HepG2 (cell line): ENCODE data around the gene STIP1. TPM values are rescaled to one million over a fixed set of nuclear protein-coding genes. Genes with fewer than 3 reads are reported as not detected.

ENCODE experiments used
- ARNTL ChIP-seq: sonication (generic); formaldehyde crosslinking; IDR thresholded peaks from 2 replicates; pipeline ENCODE4 v1.4.0; 2020; ENCODE audit warnings: mild to moderate bottlenecking, missing genetic modification reagents
- CHD4 ChIP-seq: fragments of 200-600 bp; sonication (generic); IDR thresholded peaks from 2 replicates; pipeline ENCODE4 v1.7.0; 2017; ENCODE audit warnings: mild to moderate bottlenecking, low read length, borderline replicate concordance
- FOXP1 ChIP-seq, 2 experiments: fragments of 450-650 bp in 1 of 2; IDR thresholded peaks; 2 replicates each; pipeline ENCODE4 v1.6.1; 2017 to 2018; ENCODE audit warnings: antibody characterized with exemption in 1 of 2
- HNF4G ChIP-seq, 2 experiments: sonication (generic) in 1 of 2; formaldehyde crosslinking in 1 of 2; IDR thresholded peaks; 2 replicates each; pipeline versions ENCODE4 v1.4.0 to v1.6.1; 2011 to 2020; ENCODE audit warnings: borderline replicate concordance in 2 of 2, low read depth in 2 of 2, mild to moderate bottlenecking in 2 of 2, low read length in 1 of 2, missing genetic modification reagents in 1 of 2, moderate library complexity in 1 of 2
- HOXA9 ChIP-seq: sonication (generic); formaldehyde crosslinking; IDR thresholded peaks from 2 replicates; pipeline ENCODE4 v1.8.1; 2022; ENCODE audit warnings: missing genetic modification reagents, mild to moderate bottlenecking, moderate library complexity, borderline replicate concordance
- JUN ChIP-seq: sonication (generic); formaldehyde crosslinking; IDR thresholded peaks from 2 replicates; pipeline ENCODE4 v1.4.0; 2020; ENCODE audit warnings: mild to moderate bottlenecking, missing genetic modification reagents
- KAT8 ChIP-seq: IDR thresholded peaks from 2 replicates; pipeline ENCODE4 v1.6.1; 2016; ENCODE audit warnings: missing genetic modification reagents, missing compliant biosample characterization
- NR2C2 ChIP-seq: sonication (generic); formaldehyde crosslinking; IDR thresholded peaks from 2 replicates; pipeline ENCODE4 v1.4.0; 2020; ENCODE audit warnings: missing genetic modification reagents, mild to moderate bottlenecking, moderate library complexity, borderline replicate concordance
- SAP130 ChIP-seq: IDR thresholded peaks from 2 replicates; pipeline ENCODE4 v1.6.1; 2016; ENCODE audit warnings: low read depth
- TGIF2 ChIP-seq: IDR thresholded peaks from 2 replicates; pipeline ENCODE4 v1.6.1; 2016; ENCODE audit warnings: control low read depth, missing compliant biosample characterization
- ZBTB20 ChIP-seq: sonication (generic); formaldehyde crosslinking; IDR thresholded peaks from 2 replicates; pipeline ENCODE4 v1.8.1; 2023; ENCODE audit warnings: missing genetic modification reagents, low read depth, mild to moderate bottlenecking, borderline replicate concordance
- ZNF432 ChIP-seq: sonication (generic); formaldehyde crosslinking; IDR thresholded peaks from 2 replicates; pipeline ENCODE4 v1.5.0; 2020; ENCODE audit warnings: missing genetic modification reagents, mild to moderate bottlenecking, borderline replicate concordance
- ZNF543 ChIP-seq: sonication (generic); formaldehyde crosslinking; IDR thresholded peaks from 2 replicates; pipeline ENCODE4 v1.4.0; 2020; ENCODE audit warnings: mild to moderate bottlenecking, missing genetic modification reagents
- ZNF737 ChIP-seq: sonication (generic); formaldehyde crosslinking; IDR thresholded peaks from 2 replicates; pipeline ENCODE4 v1.5.0; 2020; ENCODE audit warnings: missing genetic modification reagents, mild to moderate bottlenecking, borderline replicate concordance
- ZSCAN22 ChIP-seq: sonication (generic); formaldehyde crosslinking; IDR thresholded peaks from 2 replicates; pipeline ENCODE4 v1.4.0; 2020; ENCODE audit warnings: mild to moderate bottlenecking, missing genetic modification reagents
- polyA plus RNA-seq, 8 experiments: library from polyadenylated mRNA; depleted of rRNA in 3 of 8; stranded (reverse) in 7 of 8; unstranded in 1 of 8; fragments of >200 nt; fragmentation: Illumina TruSeq in 4 of 8; extraction: Trizol in 4 of 8; gene quantifications; 2 replicates each; pipeline versions ENCODE4 v1.2.1 to v1.2.3, GENCODE V29; 2011 to 2016; ENCODE audit warnings: low read depth in 4 of 8, missing spikeins in 1 of 8, mixed read lengths in 1 of 8; ENCODE audit not compliant: insufficient read depth in 1 of 8
- total RNA-seq, 5 experiments: library from RNA; depleted of rRNA; stranded (reverse); fragments of >200 nt; fragmentation: Illumina TruSeq; extraction: Trizol; gene quantifications; 2 replicates each; pipeline ENCODE4 v1.2.3, GENCODE V29; 2016; ENCODE audit warnings: low read depth in 1 of 5
- TF ChIP-seq, protein P1 (sequence below): sonication (generic); formaldehyde crosslinking; IDR thresholded peaks from 2 replicates; pipeline ENCODE4 v1.4.0; 2020; ENCODE audit warnings: missing genetic modification reagents
- TF ChIP-seq, protein P2 (sequence below): sonication (generic); formaldehyde crosslinking; conservative IDR thresholded peaks from 2 replicates; pipeline ENCODE4 v1.4.0; 2020; ENCODE audit warnings: missing genetic modification reagents
- TF ChIP-seq, protein P3 (sequence below): sonication (generic); formaldehyde crosslinking; IDR thresholded peaks from 2 replicates; pipeline ENCODE4 v1.8.0; 2022; ENCODE audit warnings: low read depth, missing genetic modification reagents
- TF ChIP-seq, protein P4 (sequence below): sonication (generic); formaldehyde crosslinking; conservative IDR thresholded peaks from 2 replicates; pipeline ENCODE4 v1.4.0; 2020; ENCODE audit warnings: mild to moderate bottlenecking, missing genetic modification reagents, moderate library complexity

STIP1 gene
- total and polyA plus RNA-seq, 2 of the 13 experiments (the other 11 are each of a cell fraction or from before 2014, with no cell fraction given), result 81.1 to 217 TPM

DNA sequence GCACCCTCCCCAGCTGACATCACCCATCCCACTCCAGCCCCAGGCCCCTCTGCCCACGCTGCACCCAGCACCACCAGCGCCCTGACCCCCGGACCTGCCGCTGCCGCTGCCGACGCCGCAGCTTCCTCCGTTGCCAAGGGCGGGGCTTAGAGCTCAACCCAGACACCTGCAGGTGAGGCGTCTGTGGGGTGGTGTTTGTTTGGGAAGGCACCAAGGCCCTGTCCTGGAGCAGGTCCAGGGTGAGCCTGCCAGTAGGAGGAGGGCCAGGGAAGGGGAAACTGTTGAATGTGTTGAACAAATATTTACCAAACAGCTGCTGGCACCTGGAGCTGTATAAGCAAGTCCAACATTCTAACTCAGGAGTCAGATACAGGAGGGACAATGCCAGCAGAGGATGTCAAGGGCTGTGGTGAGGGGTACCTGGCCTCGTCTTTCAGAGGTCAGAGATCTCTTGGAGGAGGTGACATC lies 51.5 kb downstream of the STIP1 start (continued):
- TF ChIP-seq, protein P1, sequence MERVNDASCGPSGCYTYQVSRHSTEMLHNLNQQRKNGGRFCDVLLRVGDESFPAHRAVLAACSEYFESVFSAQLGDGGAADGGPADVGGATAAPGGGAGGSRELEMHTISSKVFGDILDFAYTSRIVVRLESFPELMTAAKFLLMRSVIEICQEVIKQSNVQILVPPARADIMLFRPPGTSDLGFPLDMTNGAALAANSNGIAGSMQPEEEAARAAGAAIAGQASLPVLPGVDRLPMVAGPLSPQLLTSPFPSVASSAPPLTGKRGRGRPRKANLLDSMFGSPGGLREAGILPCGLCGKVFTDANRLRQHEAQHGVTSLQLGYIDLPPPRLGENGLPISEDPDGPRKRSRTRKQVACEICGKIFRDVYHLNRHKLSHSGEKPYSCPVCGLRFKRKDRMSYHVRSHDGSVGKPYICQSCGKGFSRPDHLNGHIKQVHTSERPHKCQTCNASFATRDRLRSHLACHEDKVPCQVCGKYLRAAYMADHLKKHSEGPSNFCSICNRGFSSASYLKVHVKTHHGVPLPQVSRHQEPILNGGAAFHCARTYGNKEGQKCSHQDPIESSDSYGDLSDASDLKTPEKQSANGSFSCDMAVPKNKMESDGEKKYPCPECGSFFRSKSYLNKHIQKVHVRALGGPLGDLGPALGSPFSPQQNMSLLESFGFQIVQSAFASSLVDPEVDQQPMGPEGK (CRISPR knock-in tag), result peak; percentile 71
- TF ChIP-seq, protein P2, sequence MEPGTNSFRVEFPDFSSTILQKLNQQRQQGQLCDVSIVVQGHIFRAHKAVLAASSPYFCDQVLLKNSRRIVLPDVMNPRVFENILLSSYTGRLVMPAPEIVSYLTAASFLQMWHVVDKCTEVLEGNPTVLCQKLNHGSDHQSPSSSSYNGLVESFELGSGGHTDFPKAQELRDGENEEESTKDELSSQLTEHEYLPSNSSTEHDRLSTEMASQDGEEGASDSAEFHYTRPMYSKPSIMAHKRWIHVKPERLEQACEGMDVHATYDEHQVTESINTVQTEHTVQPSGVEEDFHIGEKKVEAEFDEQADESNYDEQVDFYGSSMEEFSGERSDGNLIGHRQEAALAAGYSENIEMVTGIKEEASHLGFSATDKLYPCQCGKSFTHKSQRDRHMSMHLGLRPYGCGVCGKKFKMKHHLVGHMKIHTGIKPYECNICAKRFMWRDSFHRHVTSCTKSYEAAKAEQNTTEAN, result 0 out of 2 replicates have a peak, but pooled peaks have one; percentile 23
- TF ChIP-seq ZNF543 (no peak), SAP130 (CRISPR knock-in tag) (peak; percentile 95), TGIF2 (CRISPR knock-in tag) (0 out of 2 replicates have a peak, but pooled peaks have one; percentile 34), HOXA9 (CRISPR knock-in tag) (peak; percentile 51; the same call in 1 of the 2 replicates), ARNTL (CRISPR knock-in tag) (peak; percentile 78), HNF4G (IDR thresholded peaks at IDR 0.05; ENCODE audit: borderline replicate concordance, low read depth, low read length) (peak; percentile 6; the same call in 1 of the 2 replicates), HNF4G (CRISPR knock-in tag; IDR thresholded peaks at IDR 0.05; ENCODE audit: borderline replicate concordance, low read depth) (no peak), NR2C2 (CRISPR knock-in tag) (peak; percentile 33; the same call in 1 of the 2 replicates), CHD4 (0 out of 2 replicates have a peak, but pooled peaks have one; percentile 65), ZSCAN22 (CRISPR knock-in tag) (peak; percentile 93), FOXP1 (IDR thresholded peaks at IDR 0.05) (no peak), FOXP1 (CRISPR knock-in tag; IDR thresholded peaks at IDR 0.05) (peak; percentile 84), ZNF432 (CRISPR knock-in tag) (no peak), JUN (CRISPR knock-in tag) (no peak), KAT8 (peak; percentile 27; the same call in 1 of the 2 replicates), ZNF737 (CRISPR knock-in tag) (no peak), ZBTB20 (CRISPR knock-in tag) (no peak; the same call in 1 of the 2 replicates)
- TF ChIP-seq, protein P3, sequence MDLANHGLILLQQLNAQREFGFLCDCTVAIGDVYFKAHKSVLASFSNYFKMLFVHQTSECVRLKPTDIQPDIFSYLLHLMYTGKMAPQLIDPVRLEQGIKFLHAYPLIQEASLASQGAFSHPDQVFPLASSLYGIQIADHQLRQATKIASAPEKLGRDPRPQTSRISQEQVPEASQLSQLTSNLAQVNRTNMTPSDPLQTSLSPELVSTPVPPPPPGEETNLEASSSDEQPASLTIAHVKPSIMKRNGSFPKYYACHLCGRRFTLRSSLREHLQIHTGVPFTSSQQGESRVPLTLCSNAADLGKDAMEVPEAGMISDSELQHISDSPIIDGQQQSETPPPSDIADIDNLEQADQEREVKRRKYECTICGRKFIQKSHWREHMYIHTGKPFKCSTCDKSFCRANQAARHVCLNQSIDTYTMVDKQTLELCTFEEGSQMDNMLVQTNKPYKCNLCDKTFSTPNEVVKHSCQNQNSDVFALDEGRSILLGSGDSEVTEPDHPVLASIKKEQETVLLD (CRISPR knock-in tag), result peak; percentile 62
- TF ChIP-seq, protein P4, sequence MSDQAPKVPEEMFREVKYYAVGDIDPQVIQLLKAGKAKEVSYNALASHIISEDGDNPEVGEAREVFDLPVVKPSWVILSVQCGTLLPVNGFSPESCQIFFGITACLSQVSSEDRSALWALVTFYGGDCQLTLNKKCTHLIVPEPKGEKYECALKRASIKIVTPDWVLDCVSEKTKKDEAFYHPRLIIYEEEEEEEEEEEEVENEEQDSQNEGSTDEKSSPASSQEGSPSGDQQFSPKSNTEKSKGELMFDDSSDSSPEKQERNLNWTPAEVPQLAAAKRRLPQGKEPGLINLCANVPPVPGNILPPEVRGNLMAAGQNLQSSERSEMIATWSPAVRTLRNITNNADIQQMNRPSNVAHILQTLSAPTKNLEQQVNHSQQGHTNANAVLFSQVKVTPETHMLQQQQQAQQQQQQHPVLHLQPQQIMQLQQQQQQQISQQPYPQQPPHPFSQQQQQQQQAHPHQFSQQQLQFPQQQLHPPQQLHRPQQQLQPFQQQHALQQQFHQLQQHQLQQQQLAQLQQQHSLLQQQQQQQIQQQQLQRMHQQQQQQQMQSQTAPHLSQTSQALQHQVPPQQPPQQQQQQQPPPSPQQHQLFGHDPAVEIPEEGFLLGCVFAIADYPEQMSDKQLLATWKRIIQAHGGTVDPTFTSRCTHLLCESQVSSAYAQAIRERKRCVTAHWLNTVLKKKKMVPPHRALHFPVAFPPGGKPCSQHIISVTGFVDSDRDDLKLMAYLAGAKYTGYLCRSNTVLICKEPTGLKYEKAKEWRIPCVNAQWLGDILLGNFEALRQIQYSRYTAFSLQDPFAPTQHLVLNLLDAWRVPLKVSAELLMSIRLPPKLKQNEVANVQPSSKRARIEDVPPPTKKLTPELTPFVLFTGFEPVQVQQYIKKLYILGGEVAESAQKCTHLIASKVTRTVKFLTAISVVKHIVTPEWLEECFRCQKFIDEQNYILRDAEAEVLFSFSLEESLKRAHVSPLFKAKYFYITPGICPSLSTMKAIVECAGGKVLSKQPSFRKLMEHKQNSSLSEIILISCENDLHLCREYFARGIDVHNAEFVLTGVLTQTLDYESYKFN (CRISPR knock-in tag), result peak; percentile 88
